ENCODE results near the gene TOP1.

- TF ChIP-seq ZNF274 (IDR thresholded peaks at IDR 0.05; ENCODE audit: low read depth, low read length) = no peak
- TF ChIP-seq YY1 (IDR thresholded peaks at IDR 0.05; ENCODE audit: insufficient read depth, insufficient read length) = no peak
Measured at GRCh38 chr20:41143354-41143753, 114.7 kb downstream of the TOP1 start.
